Heart left ventricle (tissue), 16 donors: Measurements from ENCODE around the gene ACIN1. TPM values are rescaled to one million over a fixed set of nuclear protein-coding genes. Genes with fewer than 3 reads are reported as not detected.
A peak's percentile ranks its signal among the peaks of the same experiment; 100 is the strongest.

Experiments
- ATAC-seq, 4 donors: fragments of 200-7000 bp; cut with Tn5 transposase; one replicate each; pipeline ENCODE4 v1.9.1; 2020 to 2022; ENCODE audit warnings: moderate library complexity in 4 of 4, mild to moderate bottlenecking in 3 of 4, moderate number of reproducible peaks in 1 of 4
- DNase-seq, 5 donors: peaks; one replicate each; pipeline ENCODE4 v3.0.0-alpha.2; 2020
- H3K27ac ChIP-seq, 12 donors: fragments of 200-600 bp; sonication (generic) in 4 of 12; one replicate each; pipeline versions ENCODE4 v1.5.0 to v1.8.0; 2016 to 2022; ENCODE audit warnings: mild to moderate bottlenecking in 2 of 12
- H3K27me3 ChIP-seq, 9 donors: fragments of 200-600 bp; sonication (generic) in 2 of 9; one replicate each; pipeline versions ENCODE4 v1.5.1 to v1.8.0; 2016 to 2022; ENCODE audit warnings: mild to moderate bottlenecking in 3 of 9
- H3K36me3 ChIP-seq, 9 donors: fragments of 200-600 bp; sonication (generic) in 2 of 9; one replicate each; pipeline versions ENCODE4 v1.5.0 to v1.8.0; 2018 to 2022; ENCODE audit warnings: mild to moderate bottlenecking in 2 of 9
- H3K4me1 ChIP-seq, 12 donors: fragments of 200-600 bp; sonication (generic) in 4 of 12; one replicate each; pipeline versions ENCODE4 v1.5.0 to v1.8.0; 2016 to 2022; ENCODE audit warnings: mild to moderate bottlenecking in 3 of 12
- H3K4me3 ChIP-seq, 12 donors: fragments of 200-600 bp; sonication (generic) in 4 of 12; one replicate each; pipeline versions ENCODE4 v1.5.0 to v1.8.0; 2017 to 2022; ENCODE audit warnings: mild to moderate bottlenecking in 9 of 12, moderate library complexity in 4 of 12
- H3K9me3 ChIP-seq, 12 donors: fragments of 200-600 bp; sonication (generic) in 4 of 12; one replicate each; pipeline versions ENCODE4 v1.5.0 to v1.8.0; 2016 to 2022; ENCODE audit warnings: mild to moderate bottlenecking in 1 of 12
- CTCF ChIP-seq, 12 donors: fragments of 200-600 bp; sonication (generic) in 4 of 12; IDR thresholded peaks; one replicate each; pipeline versions ENCODE4 v1.5.0 to v1.8.0; 2018 to 2022; ENCODE audit warnings: antibody characterized with exemption in 12 of 12, mild to moderate bottlenecking in 5 of 12
- POLR2A ChIP-seq, 2 donors: fragments of 450-650 bp; IDR thresholded peaks; one replicate each; pipeline ENCODE4 v1.6.1; 2017; ENCODE audit warnings: antibody characterized with exemption in 2 of 2, mild to moderate bottlenecking in 2 of 2, moderate library complexity in 2 of 2
- WGBS, 4 donors: extraction: QIAGEN DNeasy Blood & Tissue Kit in 2 of 4; methylation state at CpG; one replicate each; pipeline versions ENCODE4 v1.1.5 to v1.1.7; 2013 to 2018; 5-methylcytosine and 5-hydroxymethylcytosine counted together
- intact Hi-C, 10 donors: fragments of 100-400 bp; cut with DNase I; formaldehyde crosslinking; loops; one replicate each; pipeline versions ENCODE4 v1.11.1 to v1.14.2; 2022
- polyA plus RNA-seq, 2 donors: library from polyadenylated mRNA; stranded (reverse); fragments of 200-250 nt; gene quantifications; one replicate each; pipeline ENCODE4 v1.2.3, GENCODE V29; 2013
- total RNA-seq, 9 donors: library from RNA; depleted of rRNA in 2 of 9; stranded (reverse); fragments of >200 nt in 2 of 9; fragmentation: NEBNext Ultra II Directional in 3 of 9; extraction: Animal tissue kit (Norgen Biotek cat#: 25700) in 3 of 9; gene quantifications; one replicate each; pipeline versions ENCODE4 v1.1.0 to v1.2.4, GENCODE V29; 2016 to 2023
- donor health status: ischemic (EF 13 %, LVEDD 7.1; RV severe dilation, severe dysfunction).
- donor health status: healthy with polysubstance abuse.
- donor health status: DM: no; HTN: yes; CAD: no.
- donor health status: DM: no; HTN: no; CAD: no.
- donor health status: ischemic (EF 25% LVEDD 6.9; RV normal size, moderate dysfunction).
- donor health status: ischemic (EF 25% LVEDD 5.7; RV mildly dilated, moderate dysfunction).
- donor health status: healthy.
- donor health status: DM: yes; HTN: yes; CAD: no.
- donor health status: ischemic (EF 35%, LVEDD 5.7; RV mildly dilated, moderate dysfunction).
- donor health status: nonischemic (EF 11% LVEDD 7.7; RV severe dilation, severe dysfunction).
- donor health status: DM: yes; HTN: yes; CAD: no.
- donor health status: PGD.
- donor health status: ischemic (EF 29% LVEDD 5.4; RV normal size, mild dysfunction).
- donor health status: nonischemic (EF 23%, LVEDD 6.1; RV moderate dilation, normal function).

ACIN1 gene
- total and polyA plus RNA-seq, 11 donors, result 42.0 to 91.2 (median 65.6) TPM

GRCh38 chr14:23126548-23127278 lies 31.8 kb upstream of the ACIN1 start:
- Histone ChIP-seq H3K9me3 (no peaks in the 10 kb centered on the region), H3K27ac (no peak overlapping the region), H3K4me3 (no peak overlapping the region), H3K27me3 (no peaks in the 10 kb centered on the region), H3K36me3 (peaks cover 0 to 31% (median 5%) of the 10 kb centered on the region in 9 donors), H3K4me1 (peaks cover 0 to 22% (median 3%) of the 10 kb centered on the region in 12 donors)
- intact Hi-C loops, result loop anchor here in 3 of 10 donors (10.0 kb wide), 2 partner anchors 168 to 248 kb away; partner anchors contain the start of genes CMTM5 (in 1 of the 3) and IL25 (in 1 of the 3)
- 87 to 93% (median 87%) methylated on average over 8 of the region's 8 CpGs for WGBS, 4 donors
- TF ChIP-seq POLR2A (IDR thresholded peaks at IDR 0.05), result no peak
- no peak for ATAC-seq
- DNase-seq, result no peak

GRCh38 chr14:23125933-23126524 lies 31.1 kb upstream of the ACIN1 start:
- H3K27ac ChIP-seq, result no peak overlapping the region
- ATAC-seq (peak in 1 of 4 donors; percentile 14), DNase-seq (no peak)
- intact Hi-C loops, result loop anchor here in 3 of 10 donors (10.0 kb wide), 2 partner anchors 169 to 249 kb away; partner anchors contain the start of genes CMTM5 (in 1 of the 3) and IL25 (in 1 of the 3)
- no peaks in the 10 kb centered on the region for H3K9me3 ChIP-seq
- H3K4me3 ChIP-seq, result no peak overlapping the region
- H3K4me1 ChIP-seq, result peaks cover 0 to 29% (median 6%) of the 10 kb centered on the region in 12 donors
- WGBS, 4 donors, result 58 to 64% (median 61%) methylated on average over 9 of the region's 9 CpGs
- H3K27me3 ChIP-seq, result no peaks in the 10 kb centered on the region
- peaks cover 0 to 31% (median 5%) of the 10 kb centered on the region in 9 donors for H3K36me3 ChIP-seq
- TF ChIP-seq POLR2A (IDR thresholded peaks at IDR 0.05) (no peak), CTCF (IDR thresholded peaks at IDR 0.05) (no peak)

GRCh38 chr14:23125011-23125410 lies 30.1 kb upstream of the ACIN1 start:
- Histone ChIP-seq H3K36me3 (peaks cover 0 to 30% (median 5%) of the 10 kb centered on the region in 9 donors), H3K9me3 (no peaks in the 10 kb centered on the region), H3K4me3 (no peak overlapping the region), H3K4me1 (peaks cover 0 to 25% (median 8%) of the 10 kb centered on the region in 12 donors), H3K27ac (no peak overlapping the region), H3K27me3 (no peaks in the 10 kb centered on the region)
- ATAC-seq (no peak), DNase-seq (no peak)
- intact Hi-C loops, result loop anchor here in 3 of 10 donors (10.0 kb wide), 2 partner anchors 170 to 250 kb away; partner anchors contain the start of genes CMTM5 (in 1 of the 3) and IL25 (in 1 of the 3)
- TF ChIP-seq CTCF (IDR thresholded peaks at IDR 0.05), result no peak
- no peak for TF ChIP-seq POLR2A (IDR thresholded peaks at IDR 0.05)
- WGBS, 4 donors, result 62 to 72% (median 67%) methylated on average over 3 of the region's 3 CpGs

- no peak for ATAC-seq
- Histone ChIP-seq H3K4me1 (peaks cover 0 to 25% (median 8%) of the 10 kb centered on the region in 12 donors), H3K4me3 (no peak overlapping the region), H3K27me3 (no peaks in the 10 kb centered on the region), H3K9me3 (no peaks in the 10 kb centered on the region), H3K27ac (peak overlapping the region in 1 of 12 donors; percentile 64), H3K36me3 (peaks cover 0 to 25% (median 5%) of the 10 kb centered on the region in 9 donors)
- DNase-seq, result no peak
- intact Hi-C loops, result loop anchor here in 5 of 10 donors (5.0 to 10.0 kb wide), 5 partner anchors 33 to 250 kb away; partner anchors contain the start of genes CMTM5 (in 1 of the 5), IL25 (in 1 of the 5) and PPP1R3E (in 1 of the 5)
- 88 to 92% (median 89%) methylated on average over 13 of the region's 13 CpGs for WGBS, 4 donors
- TF ChIP-seq POLR2A (IDR thresholded peaks at IDR 0.05) (no peak), CTCF (IDR thresholded peaks at IDR 0.05) (no peak)
Observed at GRCh38 chr14:23124337-23124954, 29.5 kb upstream of the ACIN1 start.
